Neural cell (in vitro differentiated cells): ENCODE measurements around the gene KCTD10. TPM values are rescaled to one million over a fixed set of nuclear protein-coding genes. Genes with fewer than 3 reads are reported as not detected.

ENCODE experiments used
- H2AFZ ChIP-seq: fragments of 200-600, 300-800 bp; sonication (generic), shearing (Covaris generic); 2 replicates; pipeline ENCODE4 v1.6.0; 2014; ENCODE audit warnings: low read depth, mild to moderate bottlenecking, antibody characterized with exemption, low read length, moderate library complexity
- H3F3A ChIP-seq: fragments of 200-600 bp; shearing (Covaris generic); 2 replicates; pipeline ENCODE4 v1.6.1; 2016; ENCODE audit warnings: mild to moderate bottlenecking, moderate library complexity, mixed read lengths, antibody characterized with exemption, low read length; ENCODE audit not compliant: insufficient read depth, poor library complexity, severe bottlenecking
- H3K27ac ChIP-seq: fragments of 200-600, 300-800 bp; sonication (generic), shearing (Covaris generic); 2 replicates; pipeline ENCODE4 v1.5.1; 2014; ENCODE audit warnings: mild to moderate bottlenecking, low read length, moderate library complexity
- H3K27me3 ChIP-seq: fragments of 300-800, 200-600 bp; sonication (generic), shearing (Covaris generic); 2 replicates; pipeline ENCODE4 v1.6.0; 2014; ENCODE audit warnings: mild to moderate bottlenecking, low read depth, low read length, moderate library complexity; ENCODE audit not compliant: insufficient read depth
- H3K36me3 ChIP-seq: fragments of 300-800, 200-600 bp; sonication (generic), shearing (Covaris generic); 2 replicates; pipeline ENCODE4 v1.5.1; 2014; ENCODE audit warnings: mild to moderate bottlenecking, antibody characterized with exemption, low read length, moderate library complexity; ENCODE audit not compliant: insufficient read depth
- H3K4me2 ChIP-seq: fragments of 300-800, 200-600 bp; sonication (generic), shearing (Covaris generic); 2 replicates; pipeline ENCODE4 v1.6.0; 2014; ENCODE audit warnings: mild to moderate bottlenecking, low read length
- H3K4me3 ChIP-seq: fragments of 300-800, 200-600 bp; sonication (generic), shearing (Covaris generic); 2 replicates; pipeline ENCODE4 v1.5.1; 2014; ENCODE audit warnings: mild to moderate bottlenecking, low read length, moderate library complexity
- H3K79me2 ChIP-seq: fragments of 200-600 bp; shearing (Covaris generic); replicated peaks from 2 replicates; pipeline ENCODE4 v1.6.0; 2014; ENCODE audit warnings: mild to moderate bottlenecking, low read length, moderate library complexity; ENCODE audit not compliant: insufficient read depth
- H3K9ac ChIP-seq: fragments of 300-800, 200-600 bp; sonication (generic), shearing (Covaris generic); 2 replicates; pipeline ENCODE4 v1.6.1; 2016; ENCODE audit warnings: mild to moderate bottlenecking, low read length, mixed read lengths
- H3K9me2 ChIP-seq: fragments of 200-600 bp; shearing (Covaris generic); 2 replicates; pipeline ENCODE4 v1.6.1; 2016; ENCODE audit warnings: mild to moderate bottlenecking, low read length, mixed read lengths; ENCODE audit not compliant: insufficient read depth
- H3K9me3 ChIP-seq: fragments of 200-600, 300-800 bp; sonication (generic), shearing (Covaris generic); 2 replicates; pipeline ENCODE4 v1.6.1; 2016; ENCODE audit warnings: mild to moderate bottlenecking, mixed run types, low read length, moderate library complexity, mixed read lengths
- H4K20me1 ChIP-seq: fragments of 200-600 bp; shearing (Covaris generic); 2 replicates; pipeline ENCODE4 v1.6.1; 2016; ENCODE audit warnings: mild to moderate bottlenecking, mixed run types; ENCODE audit not compliant: insufficient read depth
- EP300 ChIP-seq: fragments of 450-650 bp; conservative IDR thresholded peaks from 2 replicates; pipeline ENCODE4 v1.6.1; 2014; ENCODE audit warnings: antibody characterized with exemption, mild to moderate bottlenecking, moderate library complexity; ENCODE audit not compliant: poor library complexity, severe bottlenecking
- EZH2 ChIP-seq: fragments of 200-600, 300-800 bp; shearing (Covaris generic), sonication (generic); IDR thresholded peaks from 2 replicates; pipeline ENCODE4 v1.6.1; 2014; ENCODE audit warnings: antibody characterized with exemption, low read length, borderline replicate concordance, mild to moderate bottlenecking; ENCODE audit not compliant: insufficient read depth, poor library complexity, severe bottlenecking
- MXI1 ChIP-seq: fragments of 450-650 bp; conservative IDR thresholded peaks from 2 replicates; pipeline ENCODE4 v1.6.1; 2014; ENCODE audit warnings: antibody characterized with exemption, mild to moderate bottlenecking; ENCODE audit not compliant: poor library complexity, severe bottlenecking
- POLR2AphosphoS5 ChIP-seq: IDR thresholded peaks from 2 replicates; pipeline ENCODE4 v1.6.1; 2012
- RAD21 ChIP-seq: fragments of 450-650 bp; conservative IDR thresholded peaks from 2 replicates; pipeline ENCODE4 v1.6.1; 2014; ENCODE audit warnings: antibody characterized with exemption, mild to moderate bottlenecking, moderate library complexity
- SMC3 ChIP-seq: fragments of 450-650 bp; conservative IDR thresholded peaks from 2 replicates; pipeline ENCODE4 v1.6.1; 2014; ENCODE audit warnings: antibody characterized with exemption, mild to moderate bottlenecking, moderate library complexity; ENCODE audit not compliant: poor library complexity
- TAF1 ChIP-seq: IDR thresholded peaks from 2 replicates; pipeline ENCODE4 v1.6.1; 2012; ENCODE audit warnings: low read depth
- polyA plus RNA-seq: library from polyadenylated mRNA; depleted of rRNA; stranded (reverse); fragments of >200 nt; gene quantifications from 2 replicates; pipeline ENCODE4 v1.2.3, GENCODE V29; 2014
- TF ChIP-seq, protein P1 (sequence below): IDR thresholded peaks from 2 replicates; pipeline ENCODE4 v1.6.1; 2012; ENCODE audit warnings: borderline replicate concordance
- TF ChIP-seq, protein P2 (sequence below): fragments of 450-650 bp; IDR thresholded peaks from 2 replicates; pipeline ENCODE4 v1.5.1; 2014; ENCODE audit warnings: antibody characterized with exemption, mild to moderate bottlenecking, moderate library complexity; ENCODE audit not compliant: poor library complexity, severe bottlenecking

KCTD10 gene
- polyA plus RNA-seq, 1 donor from 2014 or later = 69.4 TPM

DNA sequence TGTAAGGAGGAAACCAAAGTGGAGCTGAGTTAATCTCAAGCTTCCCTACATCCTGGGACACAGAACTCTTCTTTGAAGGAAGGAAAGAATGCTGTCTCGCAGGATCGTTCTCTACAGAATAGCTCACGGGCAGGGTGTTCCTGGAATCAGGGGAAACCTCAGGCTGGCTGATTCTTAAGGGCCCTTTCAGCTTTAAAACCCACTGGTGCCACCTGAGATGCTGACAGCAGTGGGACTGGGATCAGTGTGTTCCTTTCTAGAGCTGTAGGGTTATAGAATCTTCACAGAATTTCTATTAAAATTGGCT is 48.1 kb upstream of the KCTD10 start:
- Histone ChIP-seq H3K9me3 (no peaks in the 10 kb centered on the region), H2AFZ (no peak overlapping the region), H3K4me2 (no peak overlapping the region), H3K9me2 (no peaks in the 10 kb centered on the region), H3K9ac (no peak overlapping the region), H3K79me2 (no peaks in the 10 kb centered on the region), H3K4me3 (no peak overlapping the region), H3K27ac (no peak overlapping the region), H3K27me3 (no peaks in the 10 kb centered on the region), H4K20me1 (no peaks in the 10 kb centered on the region), H3K36me3 (no peaks in the 10 kb centered on the region), H3F3A (no peaks in the 10 kb centered on the region)
- TF ChIP-seq SMC3 = no peak
- no peak for TF ChIP-seq MXI1
- no peak for TF ChIP-seq TAF1
- TF ChIP-seq, protein P1, sequence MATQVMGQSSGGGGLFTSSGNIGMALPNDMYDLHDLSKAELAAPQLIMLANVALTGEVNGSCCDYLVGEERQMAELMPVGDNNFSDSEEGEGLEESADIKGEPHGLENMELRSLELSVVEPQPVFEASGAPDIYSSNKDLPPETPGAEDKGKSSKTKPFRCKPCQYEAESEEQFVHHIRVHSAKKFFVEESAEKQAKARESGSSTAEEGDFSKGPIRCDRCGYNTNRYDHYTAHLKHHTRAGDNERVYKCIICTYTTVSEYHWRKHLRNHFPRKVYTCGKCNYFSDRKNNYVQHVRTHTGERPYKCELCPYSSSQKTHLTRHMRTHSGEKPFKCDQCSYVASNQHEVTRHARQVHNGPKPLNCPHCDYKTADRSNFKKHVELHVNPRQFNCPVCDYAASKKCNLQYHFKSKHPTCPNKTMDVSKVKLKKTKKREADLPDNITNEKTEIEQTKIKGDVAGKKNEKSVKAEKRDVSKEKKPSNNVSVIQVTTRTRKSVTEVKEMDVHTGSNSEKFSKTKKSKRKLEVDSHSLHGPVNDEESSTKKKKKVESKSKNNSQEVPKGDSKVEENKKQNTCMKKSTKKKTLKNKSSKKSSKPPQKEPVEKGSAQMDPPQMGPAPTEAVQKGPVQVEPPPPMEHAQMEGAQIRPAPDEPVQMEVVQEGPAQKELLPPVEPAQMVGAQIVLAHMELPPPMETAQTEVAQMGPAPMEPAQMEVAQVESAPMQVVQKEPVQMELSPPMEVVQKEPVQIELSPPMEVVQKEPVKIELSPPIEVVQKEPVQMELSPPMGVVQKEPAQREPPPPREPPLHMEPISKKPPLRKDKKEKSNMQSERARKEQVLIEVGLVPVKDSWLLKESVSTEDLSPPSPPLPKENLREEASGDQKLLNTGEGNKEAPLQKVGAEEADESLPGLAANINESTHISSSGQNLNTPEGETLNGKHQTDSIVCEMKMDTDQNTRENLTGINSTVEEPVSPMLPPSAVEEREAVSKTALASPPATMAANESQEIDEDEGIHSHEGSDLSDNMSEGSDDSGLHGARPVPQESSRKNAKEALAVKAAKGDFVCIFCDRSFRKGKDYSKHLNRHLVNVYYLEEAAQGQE = no peak
- no peak for TF ChIP-seq EP300
- no peak for TF ChIP-seq RAD21
- TF ChIP-seq EZH2 = no peak
- TF ChIP-seq POLR2AphosphoS5 = no peak
- TF ChIP-seq, protein P2, sequence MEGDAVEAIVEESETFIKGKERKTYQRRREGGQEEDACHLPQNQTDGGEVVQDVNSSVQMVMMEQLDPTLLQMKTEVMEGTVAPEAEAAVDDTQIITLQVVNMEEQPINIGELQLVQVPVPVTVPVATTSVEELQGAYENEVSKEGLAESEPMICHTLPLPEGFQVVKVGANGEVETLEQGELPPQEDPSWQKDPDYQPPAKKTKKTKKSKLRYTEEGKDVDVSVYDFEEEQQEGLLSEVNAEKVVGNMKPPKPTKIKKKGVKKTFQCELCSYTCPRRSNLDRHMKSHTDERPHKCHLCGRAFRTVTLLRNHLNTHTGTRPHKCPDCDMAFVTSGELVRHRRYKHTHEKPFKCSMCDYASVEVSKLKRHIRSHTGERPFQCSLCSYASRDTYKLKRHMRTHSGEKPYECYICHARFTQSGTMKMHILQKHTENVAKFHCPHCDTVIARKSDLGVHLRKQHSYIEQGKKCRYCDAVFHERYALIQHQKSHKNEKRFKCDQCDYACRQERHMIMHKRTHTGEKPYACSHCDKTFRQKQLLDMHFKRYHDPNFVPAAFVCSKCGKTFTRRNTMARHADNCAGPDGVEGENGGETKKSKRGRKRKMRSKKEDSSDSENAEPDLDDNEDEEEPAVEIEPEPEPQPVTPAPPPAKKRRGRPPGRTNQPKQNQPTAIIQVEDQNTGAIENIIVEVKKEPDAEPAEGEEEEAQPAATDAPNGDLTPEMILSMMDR = no peak

DNA sequence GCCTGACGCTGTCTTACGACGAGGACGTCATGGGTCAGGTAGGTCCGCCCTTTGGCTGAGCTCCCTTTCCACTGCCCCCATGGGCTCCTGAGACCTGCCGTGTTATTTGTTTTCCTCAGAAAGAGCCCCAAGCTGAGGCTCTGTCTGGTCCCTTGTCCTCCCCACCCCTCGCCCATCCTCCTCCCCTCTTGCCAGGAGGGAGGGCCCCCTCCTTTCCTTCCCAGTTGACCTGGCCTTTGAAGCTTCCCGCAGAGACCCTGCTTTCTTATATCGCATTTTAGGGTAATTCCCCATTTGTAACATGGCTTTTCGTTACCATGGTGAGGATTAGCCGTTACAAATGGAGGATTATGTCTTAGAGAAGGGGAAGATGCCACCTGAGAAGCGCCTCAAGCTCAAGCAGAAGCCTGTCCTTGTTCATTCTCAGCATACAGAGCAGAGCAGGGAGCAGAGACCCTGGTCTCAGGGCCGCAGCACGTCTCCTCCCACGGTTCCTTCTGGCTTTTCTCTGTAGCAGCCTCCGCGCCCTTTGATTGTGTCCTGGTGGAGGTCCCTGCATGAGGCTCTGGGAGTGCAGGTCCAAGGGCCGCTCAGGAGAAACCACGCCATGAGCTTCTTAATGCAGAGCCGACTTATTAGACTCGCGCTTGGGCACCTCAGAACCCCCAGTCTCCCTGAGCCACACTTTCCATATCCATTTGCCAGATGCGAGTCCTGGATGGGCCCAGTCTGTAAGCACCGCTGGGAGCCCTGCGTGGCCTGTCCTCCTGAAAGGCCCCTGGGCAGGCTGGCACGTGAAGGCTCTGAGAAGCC is 47.6 kb upstream of the KCTD10 start:
- H3K36me3 ChIP-seq = no peaks in the 10 kb centered on the region
- H4K20me1 ChIP-seq = no peaks in the 10 kb centered on the region
- no peak overlapping the region for H3K4me2 ChIP-seq
- H2AFZ ChIP-seq = no peak overlapping the region
- no peak overlapping the region for H3K4me3 ChIP-seq
- TF ChIP-seq, protein P2 = no peak
- TF ChIP-seq POLR2AphosphoS5 (no peak), EZH2 (no peak), TAF1 (no peak), RAD21 (no peak), EP300 (no peak), SMC3 (no peak), MXI1 (no peak)
- TF ChIP-seq, protein P1 = no peak
- H3F3A ChIP-seq = no peaks in the 10 kb centered on the region
- no peaks in the 10 kb centered on the region for H3K9me2 ChIP-seq
- no peak overlapping the region for H3K27ac ChIP-seq
- no peaks in the 10 kb centered on the region for H3K9me3 ChIP-seq
- H3K27me3 ChIP-seq = no peaks in the 10 kb centered on the region
- H3K9ac ChIP-seq = no peak overlapping the region
- H3K79me2 ChIP-seq = no peaks in the 10 kb centered on the region
